ENCODE data around the gene PCP4L1.
"Not testable (repeated sequence)": the region's sequence is repeated elsewhere in the genome, so short reads cannot be mapped to it uniquely, and the experiment has no call there.

PCP4L1 gene

DNA sequence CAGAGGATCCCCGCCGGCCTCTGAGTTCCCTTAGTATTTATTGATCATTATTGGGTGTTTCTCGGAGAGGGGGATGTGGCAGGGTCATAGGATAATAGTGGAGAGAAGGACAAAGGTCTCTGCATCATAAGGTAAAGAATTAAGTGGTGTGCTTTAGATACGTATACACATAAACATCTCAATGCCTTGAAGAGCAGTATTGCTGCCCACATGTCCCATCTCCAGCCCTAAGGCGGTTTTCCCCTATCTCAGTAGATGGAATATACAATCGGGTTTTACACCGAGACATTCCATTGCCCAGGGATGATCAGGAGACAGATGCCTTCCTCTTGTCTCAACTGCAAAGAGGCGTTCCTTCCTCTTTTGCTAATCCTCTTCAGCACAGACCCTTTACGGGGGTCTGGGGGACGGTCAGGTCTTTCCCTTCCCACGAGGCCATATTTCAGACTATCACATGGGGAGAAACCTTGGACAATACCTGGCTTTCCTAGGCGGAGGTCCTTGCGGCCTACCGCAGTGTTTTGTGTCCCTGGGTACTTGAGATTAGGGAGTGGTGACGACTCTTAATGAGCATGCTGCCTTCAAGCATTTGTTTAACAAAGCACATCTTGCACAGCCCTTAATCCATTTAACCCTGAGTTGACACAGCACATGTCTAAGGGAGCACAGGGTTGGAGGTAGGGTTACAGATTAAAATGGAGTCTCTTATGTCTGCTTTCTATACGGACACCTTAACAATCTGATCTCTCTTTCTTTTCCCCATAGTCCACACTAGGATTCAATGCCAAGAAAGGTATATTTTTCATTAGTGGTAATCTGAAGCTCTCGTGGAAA is 57.5 kb downstream of the PCP4L1 start:
- not testable (repeated sequence) for DNase-seq (ENCODE audit: low read depth)

GRCh38 chr1:161324020-161324419 is 65.5 kb downstream of the PCP4L1 start:
- no peak for DNase-seq (ENCODE audit: low read depth)

- DNase-seq (ENCODE audit: low read depth) = no peak
These were observed 71.8 kb downstream of the PCP4L1 start for GRCh38 chr1:161330346-161330745.

- no peak for DNase-seq (ENCODE audit: low read depth)
These were observed 74.6 kb downstream of the PCP4L1 start for GRCh38 chr1:161333166-161333565.

All from GM04504 (cell line).